Measurements from ENCODE around the gene EFCAB8. TPM values are rescaled to one million over a fixed set of nuclear protein-coding genes. Genes with fewer than 3 reads are reported as not detected.

Gene EFCAB8
- total RNA-seq, 1 experiment from 2014 or later: 0.09 TPM

DNA sequence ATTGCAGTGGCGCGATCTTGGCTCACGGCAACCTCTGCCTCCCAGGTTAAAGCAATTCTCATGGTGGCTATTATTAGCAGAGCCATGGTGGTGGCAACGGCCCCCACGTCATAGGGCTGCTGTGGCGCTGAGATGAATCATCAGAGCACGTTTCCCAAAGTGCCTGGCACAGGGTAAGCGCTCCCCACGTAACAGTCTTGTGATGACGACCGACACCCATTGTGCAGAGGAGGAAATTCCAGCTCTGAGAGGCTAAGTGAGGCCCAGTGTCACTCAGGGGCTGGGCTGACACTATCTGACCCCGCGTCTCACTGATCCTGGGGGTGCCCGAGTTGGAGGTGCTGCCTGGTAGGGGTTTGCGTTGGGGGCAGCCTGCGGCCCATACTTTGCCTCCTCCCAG, 129.3 kb downstream of the EFCAB8 start:
- no CpG with 5 or more reads among the region's 16 CpGs for WGBS (ENCODE audit: extremely low coverage, insufficient read length, low lambda C conversion rate)

More for the DNA sequence above, 129.3 kb downstream of the EFCAB8 start:
- Histone ChIP-seq H3K56ac (ENCODE audit: insufficient read length, low read depth, low read length) (no peak overlapping the region), H3K4me1 (ENCODE audit: insufficient read depth, low read length) (no peaks in the 10 kb centered on the region), H3T11ph (ENCODE audit: low read length) (no peak overlapping the region), H3K27ac (ENCODE audit: insufficient read length, low read depth, low read length) (no peak overlapping the region), H4K8ac (replicated peaks; ENCODE audit: insufficient read length, low read depth, low read length) (no peak overlapping the region), H3K4me2 (ENCODE audit: insufficient read depth, insufficient read length, low read length) (no peak overlapping the region), H3K79me2 (ENCODE audit: insufficient read depth, low read length) (no peaks in the 10 kb centered on the region), H3K4ac (ENCODE audit: low read depth, low read length) (no peak overlapping the region), H4K20me1 (ENCODE audit: control insufficient read depth, insufficient read depth, insufficient read length) (no peaks in the 10 kb centered on the region), H3K18ac (ENCODE audit: insufficient read length, low read depth, low read length) (no peak overlapping the region), H3K9ac (ENCODE audit: extremely low read depth, insufficient read length, low read length) (no peak overlapping the region), H4K91ac (ENCODE audit: insufficient read length, low read depth, low read length) (no peak overlapping the region), H2BK5ac (ENCODE audit: insufficient read length, low read length) (no peak overlapping the region), H2AK5ac (ENCODE audit: insufficient read length, low read length) (no peak overlapping the region), H2BK120ac (ENCODE audit: low read depth, low read length, poor library complexity, severe bottlenecking) (no peak overlapping the region), H2AFZ (ENCODE audit: low read length) (no peak overlapping the region), H4K5ac (ENCODE audit: insufficient read length, low read depth, low read length) (no peak overlapping the region), H3K23ac (ENCODE audit: insufficient read length, low read depth, low read length) (no peak overlapping the region), H3K9me3 (ENCODE audit: control insufficient read depth, low read depth, low read length) (no peaks in the 10 kb centered on the region), H2BK12ac (ENCODE audit: insufficient read length, low read depth, low read length) (no peak overlapping the region), H3K23me2 (ENCODE audit: insufficient read length, low read depth, low read length, poor library complexity, severe bottlenecking) (no peaks in the 10 kb centered on the region), H3K14ac (ENCODE audit: insufficient read depth, low read length) (no peak overlapping the region), H2BK20ac (ENCODE audit: low read depth, low read length, poor library complexity, severe bottlenecking) (no peak overlapping the region), H2BK15ac (ENCODE audit: low read depth, low read length) (no peak overlapping the region), H3K79me1 (ENCODE audit: insufficient read depth, low read depth, low read length, poor library complexity, severe bottlenecking) (no peaks in the 10 kb centered on the region), H3K27me3 (ENCODE audit: insufficient read depth, low read length) (no peaks in the 10 kb centered on the region)
- no peak for DNase-seq
- H3K4me1 Mint-ChIP-seq: peaks cover 5 to 6% of the 10 kb centered on the region in 2 experiments; a peak in 1 of 4 replicates
- peaks cover 4% of the 10 kb centered on the region for H3K27me3 Mint-ChIP-seq (ENCODE audit: low read depth)
- H3K4me3 Mint-ChIP-seq: no peak overlapping the region
- H3K27ac Mint-ChIP-seq: peak overlapping the region in 2 of 3 experiments; percentile 30 to 62; a peak in 1 of 7 replicates
- H3K36me3 Mint-ChIP-seq (ENCODE audit: insufficient read depth in 1 of 3, low read depth in 3 of 3): no peaks in the 10 kb centered on the region
- H3K9me3 Mint-ChIP-seq: no peaks in the 10 kb centered on the region
- TF ChIP-seq, protein P1, sequence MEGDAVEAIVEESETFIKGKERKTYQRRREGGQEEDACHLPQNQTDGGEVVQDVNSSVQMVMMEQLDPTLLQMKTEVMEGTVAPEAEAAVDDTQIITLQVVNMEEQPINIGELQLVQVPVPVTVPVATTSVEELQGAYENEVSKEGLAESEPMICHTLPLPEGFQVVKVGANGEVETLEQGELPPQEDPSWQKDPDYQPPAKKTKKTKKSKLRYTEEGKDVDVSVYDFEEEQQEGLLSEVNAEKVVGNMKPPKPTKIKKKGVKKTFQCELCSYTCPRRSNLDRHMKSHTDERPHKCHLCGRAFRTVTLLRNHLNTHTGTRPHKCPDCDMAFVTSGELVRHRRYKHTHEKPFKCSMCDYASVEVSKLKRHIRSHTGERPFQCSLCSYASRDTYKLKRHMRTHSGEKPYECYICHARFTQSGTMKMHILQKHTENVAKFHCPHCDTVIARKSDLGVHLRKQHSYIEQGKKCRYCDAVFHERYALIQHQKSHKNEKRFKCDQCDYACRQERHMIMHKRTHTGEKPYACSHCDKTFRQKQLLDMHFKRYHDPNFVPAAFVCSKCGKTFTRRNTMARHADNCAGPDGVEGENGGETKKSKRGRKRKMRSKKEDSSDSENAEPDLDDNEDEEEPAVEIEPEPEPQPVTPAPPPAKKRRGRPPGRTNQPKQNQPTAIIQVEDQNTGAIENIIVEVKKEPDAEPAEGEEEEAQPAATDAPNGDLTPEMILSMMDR (conservative IDR thresholded peaks at IDR 0.05): no peak

Data from H9 (cell line).